Limb (tissue), 2 donors: ENCODE measurements around the gene PLEKHG1.

ENCODE experiments used
- DNase-seq, 2 donors: peaks; one replicate each; pipeline ENCODE4 v3.0.0-alpha.2; 2016; ENCODE audit errors: extremely low spot score in 2 of 2

Gene PLEKHG1

DNA sequence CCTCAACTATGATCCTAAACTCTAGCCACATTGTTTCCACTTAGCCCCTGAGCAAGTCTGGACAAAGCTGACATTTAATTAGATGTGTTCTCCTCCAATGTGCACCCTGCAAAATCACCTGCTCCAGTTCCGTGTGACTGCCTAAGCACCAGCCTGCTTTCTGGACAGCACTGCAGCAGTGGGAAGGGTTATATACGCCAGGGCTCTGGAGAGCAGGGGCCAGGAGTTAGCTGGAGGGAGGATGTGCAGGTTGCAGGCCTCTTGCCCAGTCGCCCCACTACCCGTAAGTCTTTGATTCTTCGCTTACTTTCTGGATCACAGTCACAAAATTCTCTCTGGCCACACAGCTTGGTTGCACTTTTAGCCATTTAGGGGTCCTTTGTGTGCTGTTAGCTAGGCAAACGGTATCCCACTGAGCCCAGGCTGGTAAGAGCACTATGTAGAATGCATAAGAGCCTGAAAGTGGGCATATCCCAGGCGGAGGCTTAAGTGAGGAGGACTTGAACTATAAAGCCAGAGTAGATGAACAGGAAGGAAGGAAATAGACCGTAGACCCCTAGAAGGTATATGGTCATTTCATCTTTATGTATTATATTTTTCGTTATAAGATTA is 10.7 kb upstream of the PLEKHG1 start:
- no peak for DNase-seq

DNA sequence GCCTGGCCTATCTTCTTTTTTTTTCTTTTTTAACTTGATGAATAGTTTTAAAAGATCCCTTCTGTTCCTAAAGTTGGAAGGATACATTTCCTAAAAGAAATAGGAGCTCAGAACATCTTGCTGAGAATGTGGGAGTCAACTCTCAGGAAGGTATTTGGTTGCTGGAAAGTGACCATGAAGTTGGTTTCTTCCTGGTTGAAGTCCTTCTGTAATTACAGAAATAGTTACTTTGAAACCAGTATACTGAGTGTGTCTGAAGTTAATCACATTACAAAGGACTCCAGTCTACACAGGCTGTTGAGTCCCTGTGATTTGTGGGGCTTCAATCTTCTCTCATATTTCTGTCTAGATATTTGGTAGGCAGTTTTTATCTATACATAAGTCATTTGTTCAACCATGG is 9.8 kb upstream of the PLEKHG1 start:
- no peak for DNase-seq

DNA sequence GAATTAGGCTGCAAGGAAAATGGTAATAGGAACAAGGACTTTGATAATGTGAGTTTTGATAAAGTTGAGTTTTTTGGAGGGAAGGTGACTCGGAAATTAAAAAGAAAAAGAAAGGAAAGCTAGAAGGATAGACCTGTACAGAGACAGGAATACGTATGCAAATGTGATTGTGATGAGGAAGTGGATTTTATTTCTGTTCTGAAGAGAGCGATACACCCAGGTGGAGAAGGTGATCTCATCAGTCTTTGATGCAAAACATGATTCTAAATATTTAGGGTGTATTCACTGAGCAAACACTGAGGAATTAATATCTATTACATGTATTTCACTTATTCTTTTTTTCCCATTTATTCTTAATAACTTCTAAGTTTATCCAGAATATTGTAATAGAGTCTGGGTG is 9.2 kb upstream of the PLEKHG1 start:
- no peak for DNase-seq

DNA sequence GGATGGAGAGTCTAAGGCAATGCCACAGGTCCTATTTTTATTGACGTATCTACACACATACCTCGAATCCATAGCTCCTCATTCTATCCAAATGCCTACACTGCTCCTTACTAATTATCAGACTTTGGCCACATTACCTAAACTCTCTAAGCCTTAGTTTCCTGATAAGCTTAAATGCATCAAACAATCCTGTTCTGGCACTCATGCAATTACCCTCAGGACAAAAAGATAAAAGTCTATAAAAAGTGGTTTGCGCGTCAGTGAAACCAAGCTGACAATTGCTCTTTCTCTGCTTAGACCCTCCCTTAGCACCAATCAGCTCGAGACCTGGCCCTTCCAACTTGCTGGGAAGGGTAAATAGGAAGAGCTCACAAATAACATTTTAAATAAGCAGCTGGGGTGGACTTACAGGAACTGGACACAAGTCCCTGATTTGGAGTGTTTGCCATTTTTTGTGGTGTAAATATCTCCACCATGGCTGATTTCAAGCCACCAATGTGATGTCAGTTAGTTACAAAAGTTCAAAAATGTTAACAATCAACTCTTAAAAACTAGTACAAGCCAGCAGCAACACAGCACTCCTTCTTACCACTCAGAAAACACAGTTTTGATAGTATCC is 7.2 kb upstream of the PLEKHG1 start:
- DNase-seq, result no peak

DNA sequence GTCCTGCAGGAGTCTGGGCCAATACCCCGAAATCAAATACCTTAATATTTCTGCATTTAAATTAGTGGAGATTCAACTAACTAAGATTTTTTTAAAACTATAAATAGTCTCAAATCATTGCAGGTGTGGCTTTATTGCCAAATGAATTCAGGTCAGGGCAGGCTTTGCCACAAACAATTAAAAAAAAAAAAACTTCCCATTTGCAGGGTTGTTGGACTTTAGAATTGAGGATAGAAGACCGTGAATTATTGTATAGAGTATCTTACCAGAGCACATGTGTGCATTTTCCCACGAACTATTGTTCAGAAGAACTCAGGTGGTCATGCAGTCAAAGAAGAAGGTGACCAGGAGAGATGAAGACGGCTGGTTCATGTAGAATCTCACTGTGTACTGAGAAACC is 6.6 kb upstream of the PLEKHG1 start:
- DNase-seq, result no peak

DNA sequence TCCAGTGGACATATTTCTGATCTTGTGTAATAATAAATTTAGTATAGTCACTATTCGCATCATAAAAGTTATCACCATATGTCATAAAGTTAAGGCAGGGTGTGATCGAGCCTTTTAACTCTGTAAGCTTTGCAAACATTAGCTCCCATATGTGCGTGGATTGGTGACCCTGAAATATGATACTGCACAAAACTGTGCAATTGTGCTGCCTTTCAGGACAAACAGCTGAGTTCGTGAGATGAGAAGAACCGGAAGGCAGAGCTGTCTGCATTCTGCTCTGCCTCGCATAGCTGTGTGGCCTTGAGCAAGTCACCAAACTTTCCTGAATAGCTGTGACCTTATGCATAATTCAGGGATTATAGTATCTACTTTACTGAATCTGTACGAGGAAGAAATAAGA is 3.2 kb upstream of the PLEKHG1 start:
- DNase-seq, result no peak

DNA sequence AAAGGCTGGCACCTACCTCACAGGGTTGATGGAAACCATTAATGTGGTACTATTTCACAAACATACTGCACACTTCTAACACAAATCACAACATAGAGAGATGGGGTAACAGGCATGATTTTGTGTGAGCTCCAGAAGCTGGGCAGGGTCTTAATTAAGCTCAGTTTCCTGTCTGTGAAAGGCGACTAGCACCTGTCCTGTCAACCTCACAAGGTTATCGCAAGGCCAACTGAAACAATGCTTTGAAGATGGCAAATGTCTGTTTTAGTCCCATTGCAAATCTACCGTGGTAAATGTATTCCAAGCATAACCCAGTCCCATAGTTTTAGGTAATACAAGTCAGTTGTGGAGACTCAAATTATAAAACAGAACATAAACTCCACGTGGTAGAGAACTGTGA is 1.3 kb upstream of the PLEKHG1 start:
- no peak for DNase-seq

DNA sequence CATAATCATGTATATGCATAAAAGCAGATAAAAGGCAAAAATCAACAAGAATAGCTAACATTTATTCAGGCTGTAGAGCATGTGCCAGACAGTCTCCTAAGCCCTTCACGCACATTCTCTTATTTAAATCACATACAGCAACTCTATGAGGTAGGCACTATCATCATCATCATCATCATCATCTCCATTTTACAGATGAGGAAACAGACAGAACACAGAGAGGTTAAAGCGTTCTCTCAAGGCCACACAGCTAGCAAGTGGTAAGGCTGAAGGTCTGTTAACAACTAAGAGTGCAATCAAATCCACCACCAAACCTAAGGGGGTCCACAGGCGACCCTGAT is 857 bp upstream of the PLEKHG1 start:
- no peak for DNase-seq

DNA sequence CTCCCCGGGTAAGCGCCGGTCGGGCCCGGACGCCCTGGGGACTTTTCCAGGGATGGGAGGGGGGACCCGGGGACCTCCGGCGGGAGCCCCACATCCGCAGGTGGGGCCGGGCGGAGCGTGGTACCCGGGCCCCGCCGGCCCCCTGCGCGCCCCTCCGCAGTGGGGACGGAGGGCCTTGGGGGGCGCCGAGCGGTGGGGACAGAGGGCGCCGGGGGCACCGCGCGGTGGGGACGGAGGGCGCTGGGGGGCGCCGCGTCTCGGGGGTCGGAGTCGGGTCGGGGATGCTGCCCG is 270 bp downstream of the PLEKHG1 start:
- DNase-seq, result no peak

DNA sequence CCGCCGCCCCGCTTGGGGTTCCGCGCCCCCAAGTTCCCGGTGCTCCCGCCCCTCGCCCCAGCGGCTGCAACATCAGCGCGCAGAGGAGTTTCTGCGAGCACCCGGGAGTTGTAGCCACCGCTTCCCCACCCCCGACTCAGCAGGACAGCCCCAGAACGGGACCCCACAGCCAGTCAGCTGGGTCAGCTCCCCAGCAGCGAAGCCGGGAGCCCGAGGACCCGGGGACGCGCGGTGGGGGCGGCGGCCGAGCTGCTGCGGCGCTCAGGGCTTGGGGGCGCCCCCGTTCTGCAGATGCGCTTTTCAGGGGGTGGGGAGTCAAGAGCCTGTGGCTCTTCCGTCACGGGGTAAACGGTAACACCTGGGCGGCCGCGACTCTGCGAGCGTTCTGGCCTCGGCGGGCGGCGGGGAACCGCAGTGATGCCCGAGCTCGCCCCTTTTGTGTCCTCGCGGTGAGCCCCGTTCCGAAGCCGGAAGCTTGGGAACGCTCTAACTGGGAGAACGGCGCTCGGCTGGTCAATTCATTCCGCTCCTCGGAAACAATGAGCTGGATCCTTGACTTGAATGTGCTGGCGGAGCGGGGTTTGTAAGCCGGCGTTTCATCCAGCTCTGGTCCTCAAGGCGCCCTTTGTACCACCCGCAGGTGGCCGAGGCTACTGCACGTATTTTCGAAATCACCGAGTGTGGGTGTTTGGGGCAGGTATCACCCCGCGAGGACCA is 774 bp downstream of the PLEKHG1 start:
- peak; percentile 77 to 83 for DNase-seq

DNA sequence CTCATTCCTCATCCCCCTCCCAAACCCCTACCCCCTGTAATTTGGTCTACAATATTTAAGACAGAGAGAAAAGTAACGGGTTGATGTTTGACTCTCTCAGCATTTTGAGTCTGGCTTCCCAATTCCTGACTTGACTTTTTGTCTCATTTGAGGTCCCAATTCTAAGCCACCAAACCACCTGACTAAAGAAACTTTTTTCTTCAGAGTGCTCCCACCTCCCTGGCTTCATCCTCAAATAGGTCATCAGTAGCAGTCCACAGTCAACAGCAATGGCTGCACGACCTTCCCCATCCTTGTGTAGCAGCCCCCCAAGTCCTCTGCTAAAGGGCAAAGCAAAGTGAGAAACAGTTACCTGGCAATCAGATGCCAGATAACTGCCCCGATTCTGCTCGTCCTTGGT is 1.8 kb downstream of the PLEKHG1 start:
- no peak for DNase-seq

DNA sequence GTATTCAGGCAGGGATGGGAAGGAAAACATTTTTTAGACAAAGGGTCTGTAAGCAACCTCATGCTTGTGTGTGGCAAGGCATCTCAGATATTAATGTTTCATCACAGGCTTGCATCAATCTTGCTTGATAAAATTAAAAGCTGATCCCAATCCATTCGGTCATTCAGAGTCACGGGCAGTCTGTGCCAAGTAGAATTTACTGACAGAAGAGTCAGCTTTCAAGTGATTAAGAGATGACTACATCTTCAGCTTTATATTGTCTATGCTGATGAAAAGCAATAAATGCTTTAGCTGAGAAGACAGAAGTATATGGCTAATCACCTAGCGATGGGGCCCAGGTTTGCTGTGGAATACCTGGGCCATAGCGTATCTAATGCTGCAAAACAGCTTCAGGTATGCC is 3.5 kb downstream of the PLEKHG1 start:
- DNase-seq, result no peak

DNA sequence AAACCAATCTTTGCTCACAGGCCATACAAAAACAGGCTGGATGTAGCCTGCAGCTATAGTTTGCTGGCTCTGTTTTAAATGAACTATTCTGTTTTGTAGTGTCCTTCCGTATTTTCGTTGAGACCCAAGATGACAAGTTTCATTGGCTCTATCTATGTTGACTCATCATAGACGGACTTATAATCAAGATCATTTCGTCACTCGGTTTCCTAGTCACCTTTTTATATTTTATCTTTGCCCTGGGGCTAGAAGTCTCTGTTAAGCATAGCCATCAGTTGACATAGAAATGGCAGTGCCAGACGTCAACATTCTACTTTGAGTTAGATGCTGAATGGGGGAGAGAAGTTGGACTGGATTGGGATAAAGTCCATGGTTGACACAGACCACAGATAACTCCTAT is 4.8 kb downstream of the PLEKHG1 start:
- DNase-seq, result no peak

DNA sequence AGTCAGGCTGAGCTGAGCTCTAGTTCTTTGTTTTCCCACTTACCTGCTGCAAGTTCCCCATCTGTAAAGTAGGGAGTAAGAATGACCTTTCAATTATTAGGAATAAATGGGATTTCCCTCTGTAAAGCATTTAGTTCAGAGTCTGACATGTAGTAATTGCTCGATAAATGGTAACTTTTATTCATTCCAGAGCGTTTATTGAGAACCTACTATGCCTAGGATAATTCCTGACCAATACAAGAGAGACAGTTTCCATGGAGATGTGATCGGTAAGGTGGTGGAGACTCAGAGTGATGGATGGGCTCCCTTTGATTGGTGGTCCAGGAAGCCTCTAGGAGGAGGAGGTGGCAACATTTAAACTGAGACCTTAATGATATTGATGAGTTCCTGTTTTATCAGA is 5.6 kb downstream of the PLEKHG1 start:
- DNase-seq, result no peak

DNA sequence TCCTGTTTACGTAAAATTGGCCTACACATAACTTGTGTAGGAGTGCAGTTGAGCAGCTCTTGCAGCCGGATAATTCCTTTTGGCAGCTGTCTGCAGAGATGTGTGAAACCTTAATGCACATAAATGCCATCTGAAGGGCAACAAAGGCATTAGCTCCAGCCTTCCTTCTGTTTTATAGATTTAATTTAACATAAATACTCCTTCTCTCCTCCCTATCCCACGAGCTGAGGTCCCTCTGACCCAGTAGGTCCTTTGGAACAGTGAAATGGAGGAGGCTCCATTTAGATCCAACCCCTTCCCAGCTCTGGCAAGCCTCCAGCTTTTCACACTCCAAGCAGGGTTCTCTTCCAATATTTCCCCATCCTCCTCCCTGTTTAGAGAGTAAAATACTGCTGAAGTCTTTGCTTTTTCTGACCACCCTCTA is 6.5 kb downstream of the PLEKHG1 start:
- peak; percentile 69 to 71 for DNase-seq

DNA sequence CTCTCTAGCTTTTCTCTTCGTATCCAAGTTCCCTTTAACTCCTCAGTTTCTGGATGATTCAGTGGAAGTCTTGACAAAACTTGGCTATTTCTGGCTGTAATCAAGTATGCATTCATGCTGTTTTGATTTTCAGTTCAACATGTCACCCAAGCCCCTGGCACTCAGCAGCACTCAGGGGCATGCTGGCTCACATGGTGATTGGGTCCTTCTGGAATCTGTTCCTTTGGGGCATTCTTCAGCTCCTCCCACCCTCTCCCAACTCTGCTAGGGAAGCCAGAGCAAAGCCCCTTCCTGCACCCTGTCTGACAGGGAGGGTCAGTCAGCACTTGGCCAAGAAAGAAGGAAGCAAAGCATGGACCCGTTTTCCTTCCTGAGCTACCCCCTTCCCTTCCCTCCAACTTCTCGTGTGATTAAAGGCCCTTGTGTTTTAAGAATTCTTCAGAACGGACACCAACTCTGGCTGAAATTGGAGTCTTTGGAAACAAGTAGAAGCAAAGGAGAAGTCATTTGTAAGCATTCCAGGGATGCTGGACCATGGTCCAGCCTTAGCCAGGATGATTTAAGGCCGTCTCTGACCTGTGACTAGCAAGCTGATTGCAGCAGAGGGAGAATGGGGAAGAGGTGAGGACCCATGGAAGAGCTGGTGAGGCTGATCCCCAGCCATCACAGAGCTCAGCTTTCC is 7.1 kb downstream of the PLEKHG1 start:
- DNase-seq, result no peak

DNA sequence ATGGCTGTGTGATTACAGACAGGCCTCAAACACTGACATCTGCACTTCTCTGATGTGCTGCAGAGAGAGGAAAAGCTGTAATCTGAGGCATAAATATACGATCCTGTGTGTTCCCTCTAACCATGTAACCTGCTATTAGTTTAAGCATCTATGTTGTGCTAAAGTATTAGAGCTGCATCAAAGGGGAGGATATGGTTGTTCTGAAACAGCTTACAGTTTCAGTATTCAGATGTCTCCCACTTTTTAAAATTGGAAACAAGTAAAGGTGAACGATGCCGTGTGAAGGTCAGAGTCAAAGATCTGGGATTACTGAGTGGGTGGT is 7.6 kb downstream of the PLEKHG1 start:
- DNase-seq, result no peak

DNA sequence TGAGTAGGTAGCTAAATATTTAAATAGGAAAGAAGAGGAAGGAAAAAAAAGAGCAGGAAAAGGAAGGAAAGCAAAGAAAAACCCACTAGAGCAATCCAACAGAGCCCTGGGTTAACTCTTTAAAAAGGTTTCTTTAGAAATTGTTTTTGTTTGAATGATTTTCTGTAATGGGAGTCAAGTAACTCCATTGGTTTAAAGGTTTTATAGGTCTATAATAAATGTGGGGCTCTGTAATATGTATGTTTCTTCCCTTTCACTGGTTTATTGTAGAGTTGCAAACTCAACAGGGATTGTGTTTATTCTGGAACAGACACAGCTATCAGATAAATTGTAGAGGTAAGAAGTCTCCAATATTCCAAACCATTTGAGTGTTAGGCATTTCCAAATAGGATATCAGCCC is 10.9 kb downstream of the PLEKHG1 start:
- no peak for DNase-seq

DNA sequence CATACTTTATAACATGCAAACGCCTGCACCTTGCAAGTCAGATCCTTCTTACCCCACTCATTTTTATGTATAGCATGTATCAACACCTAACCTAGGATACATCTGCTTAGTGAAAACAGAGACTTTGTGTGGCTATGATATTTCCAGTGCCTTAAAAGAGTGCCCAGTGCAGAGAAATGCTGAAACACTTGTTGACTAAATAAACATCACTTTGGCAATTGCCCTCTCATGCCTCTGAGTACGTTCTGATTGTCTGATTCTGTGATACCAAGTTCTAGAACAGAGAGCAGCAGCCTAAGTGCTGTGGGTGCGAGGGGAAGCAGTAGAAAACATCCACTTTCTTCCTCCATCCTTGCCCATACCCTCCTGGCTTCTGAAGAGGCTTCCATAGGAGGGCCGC is 13.6 kb downstream of the PLEKHG1 start:
- no peak for DNase-seq

DNA sequence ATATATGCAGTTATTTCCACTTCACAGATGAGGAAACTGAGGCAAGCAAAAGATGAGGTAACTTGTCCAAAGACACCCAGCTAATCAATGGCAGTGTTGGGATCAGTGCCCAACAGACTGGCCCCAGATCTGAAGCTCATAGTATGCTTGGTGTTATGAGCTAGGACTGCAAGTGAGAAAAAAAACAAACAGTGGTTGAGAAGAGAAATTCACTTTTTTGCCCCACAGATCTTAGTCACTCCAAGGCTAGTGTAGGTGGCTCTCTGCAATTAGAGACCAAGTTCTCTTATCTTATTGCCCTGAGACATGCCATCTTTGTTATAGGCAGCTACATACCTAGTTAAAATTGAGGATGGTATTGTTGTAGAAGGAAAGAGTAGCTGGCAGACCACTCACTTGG is 16.3 kb downstream of the PLEKHG1 start:
- DNase-seq, result no peak

DNA sequence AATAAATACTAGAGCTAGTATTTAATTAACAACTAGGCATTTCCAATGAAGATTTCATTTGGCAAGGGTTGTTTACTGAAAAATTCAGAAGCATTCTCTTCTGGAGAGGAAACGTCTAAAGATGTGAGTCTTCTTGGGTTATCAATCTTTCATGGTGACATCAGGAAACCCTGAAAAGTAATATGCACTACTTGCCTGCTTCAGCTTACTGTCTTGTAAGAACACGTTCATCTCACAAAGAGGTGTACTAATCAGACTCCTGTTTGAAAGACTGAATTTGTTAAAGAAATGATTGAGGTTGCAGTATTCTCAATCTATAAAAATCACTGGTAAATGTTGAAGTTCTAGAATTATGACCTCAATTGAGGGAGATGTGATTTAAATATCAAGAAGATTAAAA is 16.9 kb downstream of the PLEKHG1 start:
- DNase-seq, result no peak

DNA sequence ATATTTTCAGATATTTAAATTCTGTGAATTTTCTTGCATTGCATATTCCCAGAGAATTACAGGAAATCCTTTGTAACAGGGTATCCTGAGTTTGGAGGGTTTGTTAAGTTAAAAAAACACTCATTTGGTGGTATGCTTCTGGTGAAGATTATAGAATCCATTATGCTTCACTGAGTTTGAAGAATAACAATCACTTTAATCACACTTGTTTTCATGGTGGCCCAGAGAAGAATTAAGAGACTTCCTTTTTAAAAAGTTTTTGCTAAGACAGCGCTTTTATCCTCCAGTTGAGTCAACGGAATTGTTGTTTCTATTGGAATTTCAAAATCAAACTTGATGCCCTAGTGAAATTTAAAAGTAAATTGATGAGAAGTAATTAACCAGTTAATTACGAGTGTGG is 17.4 kb downstream of the PLEKHG1 start:
- DNase-seq, result no peak
